GM23338 (cell line): ENCODE measurements around the gene ZNF202. TPM values are rescaled to one million over a fixed set of nuclear protein-coding genes. Genes with fewer than 3 reads are reported as not detected.

Experiments used
- ATAC-seq: fragments of 200-7000 bp; cut with Tn5 transposase; 3 replicates; pipeline ENCODE4 v1.9.1; 2020
- DNase-seq: peaks from one replicate; pipeline ENCODE4 v3.0.0-alpha.2; 2015; ENCODE audit warnings: low spot score
- H2AFZ ChIP-seq: fragments of 200-600 bp; sonication (generic); 2 replicates; pipeline ENCODE4 v1.8.0; 2016; ENCODE audit warnings: antibody characterized with exemption, mild to moderate bottlenecking, moderate library complexity
- H3F3A ChIP-seq: fragments of 200-600 bp; sonication (generic); replicated peaks from 2 replicates; pipeline ENCODE4 v1.8.0; 2017; ENCODE audit warnings: antibody characterized with exemption, mixed run types, low read depth
- H3K27ac ChIP-seq: fragments of 200-600 bp; sonication (generic); 2 replicates; pipeline ENCODE4 v1.6.1; 2016; ENCODE audit warnings: low read depth
- H3K27me3 ChIP-seq: fragments of 200-600 bp; sonication (generic); 2 replicates; pipeline ENCODE4 v1.8.0; 2016; ENCODE audit warnings: mild to moderate bottlenecking, mixed run types, moderate library complexity; ENCODE audit not compliant: insufficient read depth
- H3K36me3 ChIP-seq: fragments of 200-600 bp; sonication (generic); 2 replicates; pipeline ENCODE4 v1.8.0; 2016; ENCODE audit warnings: mild to moderate bottlenecking; ENCODE audit not compliant: insufficient read depth
- H3K4me1 ChIP-seq: fragments of 200-600 bp; sonication (generic); 2 replicates; pipeline ENCODE4 v1.8.0; 2016; ENCODE audit warnings: mild to moderate bottlenecking, moderate library complexity; ENCODE audit not compliant: insufficient read depth
- H3K4me2 ChIP-seq: fragments of 200-600 bp; sonication (generic); 2 replicates; pipeline ENCODE4 v1.7.1; 2017; ENCODE audit warnings: mixed run types
- H3K4me3 ChIP-seq: fragments of 200-600 bp; sonication (generic); 2 replicates; pipeline ENCODE4 v1.6.1; 2016; ENCODE audit warnings: mixed run types
- H3K79me2 ChIP-seq: fragments of 200-600 bp; sonication (generic); replicated peaks from 2 replicates; pipeline ENCODE4 v1.8.0; 2017; ENCODE audit warnings: mild to moderate bottlenecking; ENCODE audit not compliant: insufficient read depth
- H3K9me2 ChIP-seq: fragments of 200-600 bp; sonication (generic); 2 replicates; pipeline ENCODE4 v1.8.0; 2017; ENCODE audit not compliant: insufficient read depth
- H4K20me1 ChIP-seq: fragments of 200-600 bp; sonication (generic); replicated peaks from 2 replicates; pipeline ENCODE4 v1.8.0; 2017; ENCODE audit warnings: mild to moderate bottlenecking; ENCODE audit not compliant: insufficient read depth
- H3K27ac Mint-ChIP-seq: 2 replicates; pipeline ENCODE4 v1.8.0; 2020; ENCODE audit warnings: inconsistent platforms, mild to moderate bottlenecking, moderate library complexity, mixed read lengths
- H3K27me3 Mint-ChIP-seq: 3 replicates; pipeline ENCODE4 v1.8.0; 2022; ENCODE audit warnings: low read depth, mild to moderate bottlenecking, moderate library complexity, mixed read lengths, inconsistent platforms; ENCODE audit not compliant: insufficient read depth, poor library complexity
- H3K36me3 Mint-ChIP-seq: 3 replicates; pipeline ENCODE4 v1.8.0; 2021; ENCODE audit warnings: low read depth, mild to moderate bottlenecking, inconsistent platforms, moderate library complexity, mixed read lengths
- H3K4me1 Mint-ChIP-seq: 3 replicates; pipeline ENCODE4 v1.8.0; 2020; ENCODE audit warnings: mild to moderate bottlenecking, inconsistent platforms, mixed read lengths
- H3K4me3 Mint-ChIP-seq: 3 replicates; pipeline ENCODE4 v1.8.0; 2021; ENCODE audit warnings: moderate library complexity, mild to moderate bottlenecking, inconsistent platforms, mixed read lengths
- H3K9me3 Mint-ChIP-seq: 3 replicates; pipeline ENCODE4 v1.8.0; 2020; ENCODE audit warnings: moderate library complexity, mild to moderate bottlenecking, inconsistent platforms, mixed read lengths
- CREB1 ChIP-seq: fragments of 250-450 bp; sonication (Bioruptor Pico); IDR thresholded peaks from 2 replicates; pipeline ENCODE4 v1.5.0; 2020; ENCODE audit warnings: low read depth, mild to moderate bottlenecking, moderate library complexity
- ETS1 ChIP-seq: IDR thresholded peaks from 2 replicates; pipeline ENCODE4 v1.6.1; 2016; ENCODE audit warnings: antibody characterized with exemption
- EZH2 ChIP-seq: fragments of 200-600 bp; sonication (generic); IDR thresholded peaks from one replicate; pipeline ENCODE4 v1.8.0; 2017; ENCODE audit warnings: antibody characterized with exemption, mild to moderate bottlenecking, low read depth; ENCODE audit not compliant: unreplicated experiment
- EZH2phosphoT487 ChIP-seq: fragments of 200-600 bp; sonication (generic); IDR thresholded peaks from one replicate; pipeline ENCODE4 v1.8.1; 2018; ENCODE audit warnings: antibody characterized with exemption; ENCODE audit not compliant: unreplicated experiment
- JUNB ChIP-seq: IDR thresholded peaks from one replicate; pipeline ENCODE4 v1.6.1; 2016; ENCODE audit warnings: antibody characterized with exemption; ENCODE audit not compliant: unreplicated experiment
- NANOG ChIP-seq: IDR thresholded peaks from 2 replicates; pipeline ENCODE4 v1.6.1; 2016; ENCODE audit warnings: antibody characterized with exemption, borderline replicate concordance
- POLR2AphosphoS5 ChIP-seq: IDR thresholded peaks from 2 replicates; pipeline ENCODE4 v1.6.1; 2016; ENCODE audit warnings: antibody characterized with exemption, low read depth
- STAT1 ChIP-seq: IDR thresholded peaks from one replicate; pipeline ENCODE4 v1.6.1; 2016; ENCODE audit warnings: antibody characterized with exemption; ENCODE audit not compliant: unreplicated experiment
- ZNF114 ChIP-seq: fragments of 250-450 bp; sonication (Bioruptor Pico); IDR thresholded peaks from 2 replicates; pipeline ENCODE4 v1.5.0; 2020; ENCODE audit warnings: mild to moderate bottlenecking, moderate library complexity
- ZNF331 ChIP-seq: fragments of 250-450 bp; sonication (Bioruptor Pico); IDR thresholded peaks from 2 replicates; pipeline ENCODE4 v1.5.0; 2020; ENCODE audit warnings: low read depth, mild to moderate bottlenecking, moderate library complexity
- polyA plus RNA-seq: library from polyadenylated mRNA; unstranded; fragments of >200 nt; fragmentation: Nextera tagmentation; extraction: Ambion mirVana; gene quantifications from 2 replicates; pipeline ENCODE4 v1.2.1, GENCODE V29; 2016
- total RNA-seq: library from RNA; depleted of rRNA; stranded (reverse); fragments of >200 nt; shearing (Covaris generic); gene quantifications from 2 replicates; pipeline ENCODE4 v1.2.3, GENCODE V29; 2014
- TF ChIP-seq, protein P1 (sequence below): fragments of 250-450 bp; sonication (Bioruptor Pico); IDR thresholded peaks from 2 replicates; pipeline ENCODE4 v1.5.0; 2020; ENCODE audit warnings: mild to moderate bottlenecking, moderate library complexity
- TF ChIP-seq, protein P2 (sequence below), 2 experiments: fragments of 200-600 bp in 1 of 2; sonication (generic) in 1 of 2; conservative IDR thresholded peaks; 2 replicates each; pipeline versions ENCODE4 v1.5.1 to v1.6.1; 2016 to 2017; ENCODE audit warnings: antibody characterized with exemption in 2 of 2, low read depth in 2 of 2, mild to moderate bottlenecking in 2 of 2, moderate library complexity in 1 of 2
- TF ChIP-seq, protein P3 (sequence below): IDR thresholded peaks from one replicate; pipeline ENCODE4 v1.6.1; 2018; ENCODE audit warnings: antibody characterized with exemption; ENCODE audit not compliant: unreplicated experiment

ZNF202 gene
- total and polyA plus RNA-seq, 2 experiments from 2014 or later = 18.2 to 36.7 TPM

DNA sequence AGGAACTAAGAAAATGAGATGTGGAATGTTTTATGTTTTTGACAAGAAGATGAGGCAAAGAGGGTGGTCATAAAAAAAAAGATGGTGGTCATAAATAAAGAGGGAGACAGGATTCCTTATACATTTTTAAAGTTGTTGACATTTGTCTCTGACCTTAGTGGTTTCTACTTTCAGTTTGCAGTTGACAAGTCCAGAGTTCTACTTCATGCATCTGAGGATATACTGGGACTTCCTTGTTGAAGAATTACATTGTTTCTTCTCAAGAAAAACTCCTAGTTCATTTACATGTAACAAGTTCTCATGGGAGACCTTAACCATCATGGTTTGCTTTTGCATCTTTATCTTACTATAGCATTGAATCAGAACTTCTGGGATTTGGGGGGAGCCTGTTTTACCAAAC is 11.7 kb upstream of the ZNF202 start:
- H3K9me3 Mint-ChIP-seq = peaks cover 27% of the 10 kb centered on the region
- H3K27ac Mint-ChIP-seq = no peak overlapping the region
- Histone ChIP-seq H2AFZ (no peak overlapping the region), H3K27me3 (no peaks in the 10 kb centered on the region), H3K9me2 (peaks cover 12% of the 10 kb centered on the region), H3K4me2 (no peak overlapping the region), H3K4me1 (no peaks in the 10 kb centered on the region), H3K79me2 (no peaks in the 10 kb centered on the region; the same call in 1 of the 2 replicates), H3K27ac (no peak overlapping the region), H3F3A (no peaks in the 10 kb centered on the region), H3K36me3 (no peaks in the 10 kb centered on the region; the same call in 1 of the 2 replicates), H3K4me3 (no peak overlapping the region), H4K20me1 (no peaks in the 10 kb centered on the region)
- TF ChIP-seq STAT1 = no peak
- TF ChIP-seq CREB1 (CRISPR knock-in tag) = no peak
- TF ChIP-seq ZNF331 (CRISPR knock-in tag) = no peak
- no peak for TF ChIP-seq ETS1
- no peak for TF ChIP-seq ZNF114 (CRISPR knock-in tag)
- no peak for TF ChIP-seq EZH2phosphoT487
- no peak for TF ChIP-seq JUNB
- TF ChIP-seq, protein P1, sequence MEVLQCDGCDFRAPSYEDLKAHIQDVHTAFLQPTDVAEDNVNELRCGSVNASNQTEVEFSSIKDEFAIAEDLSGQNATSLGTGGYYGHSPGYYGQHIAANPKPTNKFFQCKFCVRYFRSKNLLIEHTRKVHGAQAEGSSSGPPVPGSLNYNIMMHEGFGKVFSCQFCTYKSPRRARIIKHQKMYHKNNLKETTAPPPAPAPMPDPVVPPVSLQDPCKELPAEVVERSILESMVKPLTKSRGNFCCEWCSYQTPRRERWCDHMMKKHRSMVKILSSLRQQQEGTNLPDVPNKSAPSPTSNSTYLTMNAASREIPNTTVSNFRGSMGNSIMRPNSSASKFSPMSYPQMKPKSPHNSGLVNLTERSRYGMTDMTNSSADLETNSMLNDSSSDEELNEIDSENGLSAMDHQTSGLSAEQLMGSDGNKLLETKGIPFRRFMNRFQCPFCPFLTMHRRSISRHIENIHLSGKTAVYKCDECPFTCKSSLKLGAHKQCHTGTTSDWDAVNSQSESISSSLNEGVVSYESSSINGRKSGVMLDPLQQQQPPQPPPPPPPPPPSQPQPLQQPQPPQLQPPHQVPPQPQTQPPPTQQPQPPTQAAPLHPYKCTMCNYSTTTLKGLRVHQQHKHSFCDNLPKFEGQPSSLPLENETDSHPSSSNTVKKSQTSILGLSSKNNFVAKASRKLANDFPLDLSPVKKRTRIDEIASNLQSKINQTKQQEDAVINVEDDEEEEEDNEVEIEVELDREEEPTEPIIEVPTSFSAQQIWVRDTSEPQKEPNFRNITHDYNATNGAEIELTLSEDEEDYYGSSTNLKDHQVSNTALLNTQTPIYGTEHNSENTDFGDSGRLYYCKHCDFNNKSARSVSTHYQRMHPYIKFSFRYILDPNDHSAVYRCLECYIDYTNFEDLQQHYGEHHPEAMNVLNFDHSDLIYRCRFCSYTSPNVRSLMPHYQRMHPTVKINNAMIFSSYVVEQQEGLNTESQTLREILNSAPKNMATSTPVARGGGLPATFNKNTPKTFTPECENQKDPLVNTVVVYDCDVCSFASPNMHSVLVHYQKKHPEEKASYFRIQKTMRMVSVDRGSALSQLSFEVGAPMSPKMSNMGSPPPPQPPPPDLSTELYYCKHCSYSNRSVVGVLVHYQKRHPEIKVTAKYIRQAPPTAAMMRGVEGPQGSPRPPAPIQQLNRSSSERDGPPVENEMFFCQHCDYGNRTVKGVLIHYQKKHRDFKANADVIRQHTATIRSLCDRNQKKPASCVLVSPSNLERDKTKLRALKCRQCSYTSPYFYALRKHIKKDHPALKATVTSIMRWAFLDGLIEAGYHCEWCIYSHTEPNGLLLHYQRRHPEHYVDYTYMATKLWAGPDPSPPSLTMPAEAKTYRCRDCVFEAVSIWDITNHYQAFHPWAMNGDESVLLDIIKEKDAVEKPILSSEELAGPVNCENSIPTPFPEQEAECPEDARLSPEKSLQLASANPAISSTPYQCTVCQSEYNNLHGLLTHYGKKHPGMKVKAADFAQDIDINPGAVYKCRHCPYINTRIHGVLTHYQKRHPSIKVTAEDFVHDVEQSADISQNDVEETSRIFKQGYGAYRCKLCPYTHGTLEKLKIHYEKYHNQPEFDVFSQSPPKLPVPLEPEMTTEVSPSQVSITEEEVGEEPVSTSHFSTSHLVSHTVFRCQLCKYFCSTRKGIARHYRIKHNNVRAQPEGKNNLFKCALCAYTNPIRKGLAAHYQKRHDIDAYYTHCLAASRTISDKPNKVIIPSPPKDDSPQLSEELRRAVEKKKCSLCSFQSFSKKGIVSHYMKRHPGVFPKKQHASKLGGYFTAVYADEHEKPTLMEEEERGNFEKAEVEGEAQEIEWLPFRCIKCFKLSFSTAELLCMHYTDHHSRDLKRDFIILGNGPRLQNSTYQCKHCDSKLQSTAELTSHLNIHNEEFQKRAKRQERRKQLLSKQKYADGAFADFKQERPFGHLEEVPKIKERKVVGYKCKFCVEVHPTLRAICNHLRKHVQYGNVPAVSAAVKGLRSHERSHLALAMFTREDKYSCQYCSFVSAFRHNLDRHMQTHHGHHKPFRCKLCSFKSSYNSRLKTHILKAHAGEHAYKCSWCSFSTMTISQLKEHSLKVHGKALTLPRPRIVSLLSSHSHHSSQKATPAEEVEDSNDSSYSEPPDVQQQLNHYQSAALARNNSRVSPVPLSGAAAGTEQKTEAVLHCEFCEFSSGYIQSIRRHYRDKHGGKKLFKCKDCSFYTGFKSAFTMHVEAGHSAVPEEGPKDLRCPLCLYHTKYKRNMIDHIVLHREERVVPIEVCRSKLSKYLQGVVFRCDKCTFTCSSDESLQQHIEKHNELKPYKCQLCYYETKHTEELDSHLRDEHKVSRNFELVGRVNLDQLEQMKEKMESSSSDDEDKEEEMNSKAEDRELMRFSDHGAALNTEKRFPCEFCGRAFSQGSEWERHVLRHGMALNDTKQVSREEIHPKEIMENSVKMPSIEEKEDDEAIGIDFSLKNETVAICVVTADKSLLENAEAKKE (CRISPR knock-in tag) = no peak
- TF ChIP-seq POLR2AphosphoS5 = no peak
- TF ChIP-seq, protein P2, sequence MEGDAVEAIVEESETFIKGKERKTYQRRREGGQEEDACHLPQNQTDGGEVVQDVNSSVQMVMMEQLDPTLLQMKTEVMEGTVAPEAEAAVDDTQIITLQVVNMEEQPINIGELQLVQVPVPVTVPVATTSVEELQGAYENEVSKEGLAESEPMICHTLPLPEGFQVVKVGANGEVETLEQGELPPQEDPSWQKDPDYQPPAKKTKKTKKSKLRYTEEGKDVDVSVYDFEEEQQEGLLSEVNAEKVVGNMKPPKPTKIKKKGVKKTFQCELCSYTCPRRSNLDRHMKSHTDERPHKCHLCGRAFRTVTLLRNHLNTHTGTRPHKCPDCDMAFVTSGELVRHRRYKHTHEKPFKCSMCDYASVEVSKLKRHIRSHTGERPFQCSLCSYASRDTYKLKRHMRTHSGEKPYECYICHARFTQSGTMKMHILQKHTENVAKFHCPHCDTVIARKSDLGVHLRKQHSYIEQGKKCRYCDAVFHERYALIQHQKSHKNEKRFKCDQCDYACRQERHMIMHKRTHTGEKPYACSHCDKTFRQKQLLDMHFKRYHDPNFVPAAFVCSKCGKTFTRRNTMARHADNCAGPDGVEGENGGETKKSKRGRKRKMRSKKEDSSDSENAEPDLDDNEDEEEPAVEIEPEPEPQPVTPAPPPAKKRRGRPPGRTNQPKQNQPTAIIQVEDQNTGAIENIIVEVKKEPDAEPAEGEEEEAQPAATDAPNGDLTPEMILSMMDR (conservative IDR thresholded peaks at IDR 0.05; ENCODE audit: low read depth in 2 of 2) = no peak
- TF ChIP-seq, protein P3, sequence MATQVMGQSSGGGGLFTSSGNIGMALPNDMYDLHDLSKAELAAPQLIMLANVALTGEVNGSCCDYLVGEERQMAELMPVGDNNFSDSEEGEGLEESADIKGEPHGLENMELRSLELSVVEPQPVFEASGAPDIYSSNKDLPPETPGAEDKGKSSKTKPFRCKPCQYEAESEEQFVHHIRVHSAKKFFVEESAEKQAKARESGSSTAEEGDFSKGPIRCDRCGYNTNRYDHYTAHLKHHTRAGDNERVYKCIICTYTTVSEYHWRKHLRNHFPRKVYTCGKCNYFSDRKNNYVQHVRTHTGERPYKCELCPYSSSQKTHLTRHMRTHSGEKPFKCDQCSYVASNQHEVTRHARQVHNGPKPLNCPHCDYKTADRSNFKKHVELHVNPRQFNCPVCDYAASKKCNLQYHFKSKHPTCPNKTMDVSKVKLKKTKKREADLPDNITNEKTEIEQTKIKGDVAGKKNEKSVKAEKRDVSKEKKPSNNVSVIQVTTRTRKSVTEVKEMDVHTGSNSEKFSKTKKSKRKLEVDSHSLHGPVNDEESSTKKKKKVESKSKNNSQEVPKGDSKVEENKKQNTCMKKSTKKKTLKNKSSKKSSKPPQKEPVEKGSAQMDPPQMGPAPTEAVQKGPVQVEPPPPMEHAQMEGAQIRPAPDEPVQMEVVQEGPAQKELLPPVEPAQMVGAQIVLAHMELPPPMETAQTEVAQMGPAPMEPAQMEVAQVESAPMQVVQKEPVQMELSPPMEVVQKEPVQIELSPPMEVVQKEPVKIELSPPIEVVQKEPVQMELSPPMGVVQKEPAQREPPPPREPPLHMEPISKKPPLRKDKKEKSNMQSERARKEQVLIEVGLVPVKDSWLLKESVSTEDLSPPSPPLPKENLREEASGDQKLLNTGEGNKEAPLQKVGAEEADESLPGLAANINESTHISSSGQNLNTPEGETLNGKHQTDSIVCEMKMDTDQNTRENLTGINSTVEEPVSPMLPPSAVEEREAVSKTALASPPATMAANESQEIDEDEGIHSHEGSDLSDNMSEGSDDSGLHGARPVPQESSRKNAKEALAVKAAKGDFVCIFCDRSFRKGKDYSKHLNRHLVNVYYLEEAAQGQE = no peak
- TF ChIP-seq EZH2 = no peak
- TF ChIP-seq NANOG = no peak
- peaks cover 49% of the 10 kb centered on the region for H3K36me3 Mint-ChIP-seq
- H3K4me1 Mint-ChIP-seq = peaks cover 21% of the 10 kb centered on the region
- DNase-seq = no peak
- no peak overlapping the region for H3K4me3 Mint-ChIP-seq
- ATAC-seq = no peak
- peaks cover 3% of the 10 kb centered on the region for H3K27me3 Mint-ChIP-seq
